ENCODE data around the gene AIRE. TPM values are rescaled to one million over a fixed set of nuclear protein-coding genes. Genes with fewer than 3 reads are reported as not detected.
"Not testable (repeated sequence)": the region's sequence is repeated elsewhere in the genome, so short reads cannot be mapped to it uniquely, and the experiment has no call there.

The AIRE gene
- not detected for total RNA-seq
- long read RNA-seq: 0 reads

GRCh38 chr21:44285138-44285992 is at the start of gene AIRE:
TSS of gene AIRE (plus strand) at chr21:44285876. CDS start at chr21:44286007, 131 bp downstream.
- ATAC-seq (peak in 1 of 4 donors; percentile 49), DNase-seq (peak in 1 of 3 donors; percentile 52)

GRCh38 chr21:44240353-44240752 is 45.3 kb upstream of the AIRE start:
- H3K4me3 ChIP-seq; H3K36me3 ChIP-seq; H3K9me3 ChIP-seq; H3K4me1 ChIP-seq; H3K27me3 ChIP-seq; intact Hi-C loops (cut with DNase I); H3K27ac ChIP-seq; DNase-seq: not testable (repeated sequence)
- ATAC-seq: peak; percentile 46 to 70 (median 62)
- no CpG with 5 or more reads among the region's 46 CpGs for WGBS (ENCODE audit: insufficient coverage, low coverage, low lambda C conversion rate, missing lambda C conversion rate)

More at GRCh38 chr21:44285138-44285992, at the start of gene AIRE:
- intact Hi-C loops (cut with DNase I): no loop called here
- Histone ChIP-seq H3K4me3 (no peak within 1 kb of the TSS), H3K4me1 (peaks cover 0 to 3% (median 0%) of the 10 kb centered on the region in 4 donors), H3K36me3 (no peaks in the 10 kb centered on the region), H3K9me3 (no peaks in the 10 kb centered on the region), H3K27ac (no peak within 1 kb of the TSS), H3K27me3 (no peaks in the 10 kb centered on the region)
- TF ChIP-seq, protein P1, sequence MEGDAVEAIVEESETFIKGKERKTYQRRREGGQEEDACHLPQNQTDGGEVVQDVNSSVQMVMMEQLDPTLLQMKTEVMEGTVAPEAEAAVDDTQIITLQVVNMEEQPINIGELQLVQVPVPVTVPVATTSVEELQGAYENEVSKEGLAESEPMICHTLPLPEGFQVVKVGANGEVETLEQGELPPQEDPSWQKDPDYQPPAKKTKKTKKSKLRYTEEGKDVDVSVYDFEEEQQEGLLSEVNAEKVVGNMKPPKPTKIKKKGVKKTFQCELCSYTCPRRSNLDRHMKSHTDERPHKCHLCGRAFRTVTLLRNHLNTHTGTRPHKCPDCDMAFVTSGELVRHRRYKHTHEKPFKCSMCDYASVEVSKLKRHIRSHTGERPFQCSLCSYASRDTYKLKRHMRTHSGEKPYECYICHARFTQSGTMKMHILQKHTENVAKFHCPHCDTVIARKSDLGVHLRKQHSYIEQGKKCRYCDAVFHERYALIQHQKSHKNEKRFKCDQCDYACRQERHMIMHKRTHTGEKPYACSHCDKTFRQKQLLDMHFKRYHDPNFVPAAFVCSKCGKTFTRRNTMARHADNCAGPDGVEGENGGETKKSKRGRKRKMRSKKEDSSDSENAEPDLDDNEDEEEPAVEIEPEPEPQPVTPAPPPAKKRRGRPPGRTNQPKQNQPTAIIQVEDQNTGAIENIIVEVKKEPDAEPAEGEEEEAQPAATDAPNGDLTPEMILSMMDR (IDR thresholded peaks at IDR 0.05): no peak
- no peak for TF ChIP-seq POLR2A (IDR thresholded peaks at IDR 0.05)
- WGBS (ENCODE audit: insufficient coverage, low coverage, low lambda C conversion rate, missing lambda C conversion rate): 30% methylated on average over 2 of the region's 56 CpGs

GRCh38 chr21:44240842-44241241 is 44.8 kb upstream of the AIRE start, which contains the start of gene ICOSLG:
TSS of gene ICOSLG (minus strand) at chr21:44240943. CDS start at chr21:44240817, 126 bp downstream.
- H3K9me3 ChIP-seq; H3K27ac ChIP-seq; H3K4me3 ChIP-seq; H3K27me3 ChIP-seq; H3K36me3 ChIP-seq; H3K4me1 ChIP-seq; DNase-seq; intact Hi-C loops (cut with DNase I): not testable (repeated sequence)
- ATAC-seq: peak; percentile 76 to 90 (median 86)
- no CpG with 5 or more reads among the region's 53 CpGs for WGBS (ENCODE audit: insufficient coverage, low coverage, low lambda C conversion rate, missing lambda C conversion rate)

- intact Hi-C loops (cut with DNase I); H3K27me3 ChIP-seq; DNase-seq; H3K9me3 ChIP-seq; H3K4me3 ChIP-seq; H3K27ac ChIP-seq; H3K4me1 ChIP-seq; H3K36me3 ChIP-seq: not testable (repeated sequence)
- ATAC-seq: peak; percentile 20 to 61 (median 46)
- no CpG with 5 or more reads among the region's 27 CpGs for WGBS (ENCODE audit: insufficient coverage, low coverage, low lambda C conversion rate, missing lambda C conversion rate)
Observed at GRCh38 chr21:44241281-44241680, 44.4 kb upstream of the AIRE start.

DNA sequence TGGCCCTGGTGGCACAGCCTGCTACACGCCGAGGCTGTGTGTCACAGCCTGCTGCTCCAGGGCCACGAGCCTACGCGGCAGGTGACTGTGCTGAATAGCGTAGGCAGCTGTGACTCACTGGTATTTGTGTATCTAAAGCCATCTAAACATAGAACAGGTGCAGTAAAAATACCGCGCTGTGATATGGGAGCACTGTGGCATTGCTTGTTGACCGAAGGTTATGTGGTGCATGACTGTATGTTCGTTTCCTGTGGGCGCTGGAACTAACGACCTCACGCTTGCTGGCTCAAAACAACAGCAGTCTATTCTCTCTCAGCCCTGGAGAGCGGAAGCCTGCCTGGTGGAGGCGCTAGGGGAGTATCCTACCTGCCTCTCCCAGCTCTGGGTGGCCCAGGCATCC is 41.7 kb upstream of the AIRE start:
- DNase-seq; H3K27me3 ChIP-seq; H3K27ac ChIP-seq; H3K9me3 ChIP-seq; H3K4me3 ChIP-seq; intact Hi-C loops (cut with DNase I); H3K36me3 ChIP-seq; H3K4me1 ChIP-seq: not testable (repeated sequence)
- WGBS (ENCODE audit: insufficient coverage, low coverage, low lambda C conversion rate, missing lambda C conversion rate): no CpG with 5 or more reads among the region's 15 CpGs
- ATAC-seq: peak in 3 of 4 donors; percentile 4 to 68 (median 30)

DNA sequence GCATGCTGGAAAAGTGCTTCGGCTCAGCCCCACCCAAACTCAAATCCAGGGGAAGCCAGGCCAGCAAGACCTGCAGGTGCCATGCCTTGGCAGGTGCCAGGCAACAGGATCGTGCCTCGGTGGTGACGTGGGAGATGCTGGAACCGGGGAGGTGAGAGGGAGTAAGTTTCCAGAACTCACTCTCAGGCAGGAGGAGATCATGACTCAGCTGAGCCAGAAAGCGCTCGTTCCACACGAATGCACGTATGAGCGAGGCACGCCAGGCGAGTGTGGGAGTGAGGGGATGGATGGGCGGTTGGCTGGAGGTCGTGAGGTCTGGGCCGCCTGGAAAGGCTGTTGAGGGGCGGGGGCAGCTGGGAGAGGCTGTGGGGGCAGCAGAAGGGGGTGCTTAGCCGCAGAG is 37.8 kb upstream of the AIRE start:
- H3K4me1 ChIP-seq; H3K4me3 ChIP-seq; H3K27me3 ChIP-seq; ATAC-seq; intact Hi-C loops (cut with DNase I); H3K36me3 ChIP-seq; H3K27ac ChIP-seq; DNase-seq; H3K9me3 ChIP-seq: not testable (repeated sequence)
- WGBS (ENCODE audit: insufficient coverage, low coverage, low lambda C conversion rate, missing lambda C conversion rate): no CpG with 5 or more reads among the region's 17 CpGs

- H3K4me3 ChIP-seq; DNase-seq; H3K4me1 ChIP-seq; H3K9me3 ChIP-seq; H3K27ac ChIP-seq; H3K27me3 ChIP-seq; H3K36me3 ChIP-seq; intact Hi-C loops (cut with DNase I): not testable (repeated sequence)
- no CpG with 5 or more reads among the region's 33 CpGs for WGBS (ENCODE audit: insufficient coverage, low coverage, low lambda C conversion rate, missing lambda C conversion rate)
- peak; percentile 76 to 88 (median 81) for ATAC-seq
Observed at GRCh38 chr21:44249204-44250037, 36.3 kb upstream of the AIRE start.
